CD4-positive, CD25-positive, alpha-beta regulatory T cell (primary cell): ENCODE data around the gene FRY. TPM values are rescaled to one million over a fixed set of nuclear protein-coding genes. Genes with fewer than 3 reads are reported as not detected.

Experiments
- ATAC-seq, 2 donors: fragments of 150-1000 bp; cut with Tn5 transposase; one replicate each; pipeline ENCODE4 v1.10.0; 2021; ENCODE audit warnings: low read depth in 2 of 2, moderate number of reproducible peaks in 2 of 2, moderate library complexity in 1 of 2
- DNase-seq, 3 donors: peaks; one replicate each; pipeline versions ENCODE4 v3.0.0 to v3.0.0-alpha.2; 2012 to 2022; ENCODE audit warnings: mixed read lengths in 1 of 3
- H3K27ac ChIP-seq: one replicate; pipeline ENCODE4 v1.7.0; 2013; ENCODE audit warnings: mild to moderate bottlenecking, low read length; ENCODE audit not compliant: insufficient read depth, poor library complexity, severe bottlenecking
- H3K27me3 ChIP-seq: one replicate; pipeline ENCODE4 v1.7.0; 2013; ENCODE audit warnings: low read length; ENCODE audit not compliant: control insufficient read depth, insufficient read depth
- H3K36me3 ChIP-seq: one replicate; pipeline ENCODE4 v1.7.0; 2013; ENCODE audit warnings: mild to moderate bottlenecking, low read length, moderate library complexity; ENCODE audit not compliant: control insufficient read depth, insufficient read depth
- H3K4me1 ChIP-seq: 2 replicates; pipeline ENCODE4 v1.7.0; 2013; ENCODE audit warnings: mild to moderate bottlenecking, low read length; ENCODE audit not compliant: insufficient read depth, control insufficient read depth, poor library complexity, severe bottlenecking
- H3K4me3 ChIP-seq: one replicate; pipeline ENCODE4 v1.7.0; 2013; ENCODE audit warnings: low read depth, mild to moderate bottlenecking, low read length, moderate library complexity
- H3K9me3 ChIP-seq, 2 experiments: 1 replicate in 1 of 2; 2 replicates in 1 of 2; pipeline ENCODE4 v1.7.0; 2013; ENCODE audit warnings: low read length in 2 of 2, mild to moderate bottlenecking in 1 of 2, moderate library complexity in 1 of 2; ENCODE audit not compliant: control insufficient read depth in 2 of 2
- H3K27ac Mint-ChIP-seq, 3 donors: one replicate each; pipeline ENCODE4 v1.8.0; 2020 to 2022; ENCODE audit warnings: mild to moderate bottlenecking in 3 of 3, mixed read lengths in 3 of 3, moderate library complexity in 2 of 3
- H3K27me3 Mint-ChIP-seq: one replicate; pipeline ENCODE4 v1.8.0; 2022; ENCODE audit warnings: mild to moderate bottlenecking, mixed read lengths
- H3K36me3 Mint-ChIP-seq: one replicate; pipeline ENCODE4 v1.8.0; 2020; ENCODE audit warnings: mixed read lengths
- H3K4me1 Mint-ChIP-seq, 4 donors: one replicate each; pipeline ENCODE4 v1.8.0; 2020 to 2022; ENCODE audit warnings: mixed read lengths in 4 of 4, mild to moderate bottlenecking in 1 of 4
- H3K4me3 Mint-ChIP-seq, 4 donors: one replicate each; pipeline ENCODE4 v1.8.0; 2020 to 2022; ENCODE audit warnings: mild to moderate bottlenecking in 4 of 4, mixed read lengths in 4 of 4, moderate library complexity in 3 of 4
- H3K9me3 Mint-ChIP-seq, 7 donors: one replicate each; pipeline ENCODE4 v1.8.0; 2020 to 2022; ENCODE audit warnings: mixed read lengths in 7 of 7, mild to moderate bottlenecking in 3 of 7, moderate library complexity in 2 of 7
- polyA plus RNA-seq, 4 donors: library from polyadenylated mRNA; unstranded; fragments of 300-500 nt; fragmentation: Illumina TruSeq; gene quantifications; one replicate each; pipeline ENCODE4 v1.2.3, GENCODE V29; 2021
- total RNA-seq: library from RNA; stranded (reverse); gene quantifications from one replicate; pipeline ENCODE4 v1.2.3, GENCODE V29; 2022

Gene FRY
- total and polyA plus RNA-seq, 5 donors from 2014 or later = 0.96 to 12.8 (median 1.0) TPM

- no peak for DNase-seq
- peaks cover 8% of the 10 kb centered on the region for H3K27me3 Mint-ChIP-seq
- H3K4me1 ChIP-seq = no peaks in the 10 kb centered on the region
- no peak overlapping the region for H3K4me3 Mint-ChIP-seq
- no peak for ATAC-seq
- H3K27ac ChIP-seq = no peak overlapping the region
- H3K4me1 Mint-ChIP-seq = no peaks in the 10 kb centered on the region
- no peaks in the 10 kb centered on the region for H3K36me3 ChIP-seq
- H3K4me3 ChIP-seq = no peak overlapping the region
- H3K9me3 Mint-ChIP-seq = peaks cover 0 to 2% (median 0%) of the 10 kb centered on the region in 7 donors
- no peaks in the 10 kb centered on the region for H3K9me3 ChIP-seq
- peaks cover 6% of the 10 kb centered on the region for H3K27me3 ChIP-seq
- no peaks in the 10 kb centered on the region for H3K36me3 Mint-ChIP-seq
- no peak overlapping the region for H3K27ac Mint-ChIP-seq
Observed at GRCh38 chr13:32282096-32282711, 250.6 kb downstream of the FRY start.

DNA sequence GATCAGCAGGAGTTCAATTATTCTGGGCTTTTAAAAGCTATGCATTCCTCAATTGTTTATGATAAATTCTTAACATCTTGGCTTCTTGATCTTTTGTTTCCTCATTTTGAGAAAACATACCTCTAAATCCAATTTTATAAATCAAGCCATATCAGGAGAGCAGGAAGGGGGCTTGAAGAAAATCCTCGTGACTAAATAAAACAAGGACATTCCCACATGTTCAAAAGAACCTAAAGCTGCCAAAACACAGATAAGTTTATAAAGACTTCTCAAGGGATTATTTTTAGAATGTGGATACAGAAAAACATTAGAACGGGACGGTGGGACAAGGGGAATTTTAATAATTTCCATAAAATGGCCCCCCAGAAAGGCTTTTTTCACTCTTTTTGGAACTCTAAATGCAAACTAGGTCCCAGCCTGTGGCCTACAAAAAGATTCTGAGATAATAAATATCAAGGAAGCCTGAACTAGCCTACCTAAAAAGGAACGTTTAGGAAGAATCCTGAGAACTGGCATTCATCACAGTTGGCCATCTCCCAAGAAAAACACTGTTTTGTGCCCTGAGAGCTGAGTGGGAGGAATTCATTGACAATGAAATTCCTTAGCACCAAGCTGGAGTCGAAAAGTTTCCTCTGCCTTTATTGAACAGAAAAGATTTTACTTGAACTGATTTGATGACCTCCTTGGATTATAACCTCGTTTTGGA is 253.5 kb downstream of the FRY start:
- Histone ChIP-seq H3K27me3 (peaks cover 9% of the 10 kb centered on the region), H3K4me1 (no peaks in the 10 kb centered on the region), H3K27ac (no peak overlapping the region), H3K9me3 (no peaks in the 10 kb centered on the region), H3K4me3 (no peak overlapping the region), H3K36me3 (no peaks in the 10 kb centered on the region)
- Mint-ChIP-seq H3K4me1 (no peaks in the 10 kb centered on the region), H3K36me3 (no peaks in the 10 kb centered on the region), H3K27me3 (peaks cover 8% of the 10 kb centered on the region), H3K27ac (no peak overlapping the region), H3K9me3 (peaks cover 0 to 2% (median 0%) of the 10 kb centered on the region in 7 donors), H3K4me3 (no peak overlapping the region)
- ATAC-seq = no peak
- DNase-seq = no peak

DNA sequence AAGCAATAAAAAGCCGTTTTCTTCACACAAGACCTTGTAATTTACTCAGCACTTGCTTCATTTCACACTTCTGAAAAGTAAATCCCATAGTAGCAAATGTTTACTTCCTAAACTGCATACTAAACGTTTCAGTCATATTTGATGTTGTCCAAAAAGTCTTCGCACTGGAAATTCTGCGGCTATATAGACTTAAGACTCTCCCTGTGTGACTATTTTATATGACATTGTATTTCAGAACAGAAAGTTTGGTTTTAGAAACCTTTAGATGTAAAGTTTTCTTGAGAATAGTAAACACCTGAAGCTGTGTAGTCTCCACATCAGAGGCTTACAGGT is 254.0 kb downstream of the FRY start:
- no peak overlapping the region for H3K27ac ChIP-seq
- peaks cover 9% of the 10 kb centered on the region for H3K27me3 ChIP-seq
- Mint-ChIP-seq H3K27me3 (peaks cover 8% of the 10 kb centered on the region), H3K36me3 (no peaks in the 10 kb centered on the region), H3K27ac (no peak overlapping the region), H3K4me1 (no peaks in the 10 kb centered on the region), H3K4me3 (no peak overlapping the region), H3K9me3 (peaks cover 0 to 2% (median 0%) of the 10 kb centered on the region in 7 donors)
- no peak overlapping the region for H3K4me3 ChIP-seq
- H3K4me1 ChIP-seq = no peaks in the 10 kb centered on the region
- DNase-seq (no peak), ATAC-seq (no peak)
- no peaks in the 10 kb centered on the region for H3K36me3 ChIP-seq
- H3K9me3 ChIP-seq = no peaks in the 10 kb centered on the region

DNA sequence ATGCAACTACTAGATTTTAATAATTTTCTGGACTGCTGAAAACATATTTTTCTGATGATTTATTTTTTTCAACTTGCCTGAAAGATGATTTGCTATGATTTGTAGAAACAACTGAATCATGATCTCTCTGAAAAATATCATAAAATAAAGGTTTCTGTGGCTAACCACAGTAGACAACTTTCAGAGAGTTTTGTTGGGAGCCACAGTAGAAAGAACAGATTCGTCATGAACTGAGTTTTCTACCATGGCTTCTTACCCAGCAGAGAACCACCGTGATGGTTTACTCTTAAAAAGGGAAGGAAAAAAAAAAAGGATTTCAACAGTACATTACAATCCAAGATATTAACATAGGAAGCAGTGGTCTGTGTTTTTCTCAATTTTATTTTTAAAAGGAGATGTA is 265.6 kb downstream of the FRY start:
- peaks cover 30% of the 10 kb centered on the region for H3K27me3 ChIP-seq
- Mint-ChIP-seq H3K4me3 (no peak overlapping the region), H3K4me1 (no peaks in the 10 kb centered on the region), H3K27ac (no peak overlapping the region), H3K9me3 (no peaks in the 10 kb centered on the region), H3K36me3 (no peaks in the 10 kb centered on the region), H3K27me3 (peaks cover 30% of the 10 kb centered on the region)
- H3K27ac ChIP-seq = no peak overlapping the region
- DNase-seq (no peak), ATAC-seq (no peak)
- H3K9me3 ChIP-seq = no peaks in the 10 kb centered on the region
- no peak overlapping the region for H3K4me3 ChIP-seq
- H3K36me3 ChIP-seq = no peaks in the 10 kb centered on the region
- no peaks in the 10 kb centered on the region for H3K4me1 ChIP-seq

DNA sequence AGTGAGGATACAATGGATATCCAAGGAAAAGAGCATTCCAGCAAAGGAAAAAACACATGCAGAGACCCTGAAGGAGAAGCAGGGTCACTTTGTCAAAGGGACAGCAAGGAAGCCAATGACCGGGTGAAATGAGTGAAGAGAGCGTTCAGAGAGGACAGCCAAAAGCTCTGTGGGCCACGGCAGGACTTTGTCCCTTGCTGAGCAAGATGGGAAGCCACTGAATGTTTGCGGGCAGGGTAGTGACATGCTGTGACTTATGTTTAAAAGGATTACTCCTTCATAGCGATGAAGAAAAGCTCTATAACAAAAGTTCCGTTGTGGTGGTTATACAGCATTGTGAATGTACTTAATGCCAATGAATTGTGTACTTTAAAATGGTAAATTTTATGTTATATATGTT is 267.1 kb downstream of the FRY start:
- Mint-ChIP-seq H3K4me3 (no peak overlapping the region), H3K27me3 (peaks cover 30% of the 10 kb centered on the region), H3K36me3 (no peaks in the 10 kb centered on the region), H3K27ac (peak overlapping the region in 1 of 3 donors; percentile 34), H3K4me1 (no peaks in the 10 kb centered on the region), H3K9me3 (no peaks in the 10 kb centered on the region)
- H3K36me3 ChIP-seq = no peaks in the 10 kb centered on the region
- H3K27me3 ChIP-seq = peaks cover 38% of the 10 kb centered on the region
- no peak overlapping the region for H3K27ac ChIP-seq
- ATAC-seq = no peak
- H3K4me1 ChIP-seq = no peaks in the 10 kb centered on the region
- H3K4me3 ChIP-seq = no peak overlapping the region
- H3K9me3 ChIP-seq = no peaks in the 10 kb centered on the region
- no peak for DNase-seq

DNA sequence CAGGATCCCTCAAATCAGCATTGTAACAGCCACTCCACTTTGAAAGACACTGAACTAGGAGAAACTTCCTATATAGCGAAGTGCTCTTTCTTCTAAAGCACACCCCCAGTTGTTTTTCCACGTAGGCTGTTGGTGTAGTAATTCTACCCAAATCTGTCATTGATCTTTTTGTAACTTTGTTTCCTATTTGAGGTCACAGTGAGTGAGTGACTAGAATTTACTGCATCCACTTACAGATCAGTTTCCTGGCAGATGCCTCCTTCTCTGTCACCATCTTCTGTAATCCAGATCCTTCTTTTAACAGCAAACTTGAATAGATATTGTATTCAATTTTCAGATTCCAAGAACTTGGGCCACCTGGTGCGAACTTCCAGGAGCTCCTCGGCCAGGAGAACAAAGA is 268.3 kb downstream of the FRY start:
- no peak for ATAC-seq
- Histone ChIP-seq H3K27ac (no peak overlapping the region), H3K36me3 (no peaks in the 10 kb centered on the region), H3K4me1 (no peaks in the 10 kb centered on the region), H3K4me3 (no peak overlapping the region), H3K27me3 (peaks cover 38% of the 10 kb centered on the region), H3K9me3 (no peaks in the 10 kb centered on the region)
- H3K36me3 Mint-ChIP-seq = no peaks in the 10 kb centered on the region
- no peak overlapping the region for H3K4me3 Mint-ChIP-seq
- H3K27me3 Mint-ChIP-seq = peaks cover 30% of the 10 kb centered on the region
- no peak for DNase-seq
- H3K4me1 Mint-ChIP-seq = no peaks in the 10 kb centered on the region
- no peaks in the 10 kb centered on the region for H3K9me3 Mint-ChIP-seq
- H3K27ac Mint-ChIP-seq = no peak overlapping the region

- Histone ChIP-seq H3K4me3 (no peak overlapping the region), H3K9me3 (no peaks in the 10 kb centered on the region), H3K36me3 (no peaks in the 10 kb centered on the region), H3K4me1 (no peaks in the 10 kb centered on the region), H3K27ac (no peak overlapping the region), H3K27me3 (peaks cover 37% of the 10 kb centered on the region)
- H3K36me3 Mint-ChIP-seq = no peaks in the 10 kb centered on the region
- H3K4me1 Mint-ChIP-seq = no peaks in the 10 kb centered on the region
- no peak overlapping the region for H3K27ac Mint-ChIP-seq
- peaks cover 30% of the 10 kb centered on the region for H3K27me3 Mint-ChIP-seq
- ATAC-seq = no peak
- DNase-seq = no peak
- no peak overlapping the region for H3K4me3 Mint-ChIP-seq
- H3K9me3 Mint-ChIP-seq = no peaks in the 10 kb centered on the region
Observed at GRCh38 chr13:32300406-32300805, 268.8 kb downstream of the FRY start.

GRCh38 chr13:32300920-32301319 is 269.3 kb downstream of the FRY start:
- Histone ChIP-seq H3K4me3 (no peak overlapping the region), H3K27ac (no peak overlapping the region), H3K9me3 (no peaks in the 10 kb centered on the region), H3K4me1 (no peaks in the 10 kb centered on the region), H3K36me3 (no peaks in the 10 kb centered on the region), H3K27me3 (peaks cover 35% of the 10 kb centered on the region)
- ATAC-seq (no peak), DNase-seq (no peak)
- H3K27ac Mint-ChIP-seq = no peak overlapping the region
- H3K9me3 Mint-ChIP-seq = no peaks in the 10 kb centered on the region
- no peaks in the 10 kb centered on the region for H3K36me3 Mint-ChIP-seq
- H3K27me3 Mint-ChIP-seq = peaks cover 29% of the 10 kb centered on the region
- H3K4me3 Mint-ChIP-seq = no peak overlapping the region
- H3K4me1 Mint-ChIP-seq = no peaks in the 10 kb centered on the region
